Esophagus squamous epithelium (tissue), 5 donors: ENCODE results near the gene XYLT2. TPM values are rescaled to one million over a fixed set of nuclear protein-coding genes. Genes with fewer than 3 reads are reported as not detected.

Experiments used
- DNase-seq: peaks from one replicate; lab custom pipeline; 2025; lab: John Stamatoyannopoulos, UW
- H3K27ac ChIP-seq, 4 donors: fragments of 200-600 bp; sonication (generic); one replicate each; pipeline ENCODE4 v1.5.1; 2016 to 2019; ENCODE audit warnings: mild to moderate bottlenecking in 1 of 4
- H3K27me3 ChIP-seq, 4 donors: fragments of 200-600 bp; sonication (generic); 1 replicate in 3 of 4; 2 replicates in 1 of 4; pipeline versions ENCODE4 v1.5.1 to v1.6.0; 2017 to 2021; ENCODE audit warnings: antibody characterized with exemption in 1 of 4
- H3K36me3 ChIP-seq, 3 donors: fragments of 200-600 bp; sonication (generic); one replicate each; pipeline ENCODE4 v1.5.1; 2016 to 2019
- H3K4me1 ChIP-seq, 3 donors: fragments of 200-600 bp; sonication (generic); one replicate each; pipeline ENCODE4 v1.5.1; 2017 to 2019
- H3K4me3 ChIP-seq, 4 donors: fragments of 200-600 bp; sonication (generic); 1 replicate in 3 of 4; 2 replicates in 1 of 4; pipeline ENCODE4 v1.5.1; 2016 to 2019; ENCODE audit warnings: mild to moderate bottlenecking in 2 of 4, moderate library complexity in 1 of 4
- H3K9me3 ChIP-seq, 3 donors: fragments of 200-600 bp; sonication (generic); one replicate each; pipeline ENCODE4 v1.5.1; 2016 to 2019
- POLR2A ChIP-seq, 4 donors: fragments of 450-650 bp; IDR thresholded peaks; one replicate each; pipeline ENCODE4 v1.6.1; 2017; ENCODE audit warnings: antibody characterized with exemption in 4 of 4, mild to moderate bottlenecking in 4 of 4, moderate library complexity in 3 of 4
- WGBS, 2 donors: methylation state at CpG; one replicate each; pipeline ENCODE4 v1.1.5; 2018; 5-methylcytosine and 5-hydroxymethylcytosine counted together
- intact Hi-C: fragments of 100-400 bp; cut with DNase I; formaldehyde crosslinking; loops from one replicate; pipeline ENCODE4 v1.15.0; 2022
- total RNA-seq, 4 donors: library from RNA; depleted of rRNA; stranded (reverse); fragments of >200 nt; gene quantifications; one replicate each; pipeline ENCODE4 v1.1.0, GENCODE V29; 2016
- TF ChIP-seq, protein P1 (sequence below), 6 experiments: fragments of 450-650 bp in 4 of 6; fragments of 200-600 bp in 2 of 6; sonication (generic) in 2 of 6; IDR thresholded peaks; one replicate each; pipeline ENCODE4 v1.5.1; 2016 to 2019; ENCODE audit warnings: antibody characterized with exemption in 6 of 6, mild to moderate bottlenecking in 4 of 6, moderate library complexity in 4 of 6
- donor health status: DM: yes; HTN: yes; CAD: no.

Gene XYLT2
- total RNA-seq, 4 donors from 2014 or later, result 10.0 to 17.5 (median 13.5) TPM

DNA sequence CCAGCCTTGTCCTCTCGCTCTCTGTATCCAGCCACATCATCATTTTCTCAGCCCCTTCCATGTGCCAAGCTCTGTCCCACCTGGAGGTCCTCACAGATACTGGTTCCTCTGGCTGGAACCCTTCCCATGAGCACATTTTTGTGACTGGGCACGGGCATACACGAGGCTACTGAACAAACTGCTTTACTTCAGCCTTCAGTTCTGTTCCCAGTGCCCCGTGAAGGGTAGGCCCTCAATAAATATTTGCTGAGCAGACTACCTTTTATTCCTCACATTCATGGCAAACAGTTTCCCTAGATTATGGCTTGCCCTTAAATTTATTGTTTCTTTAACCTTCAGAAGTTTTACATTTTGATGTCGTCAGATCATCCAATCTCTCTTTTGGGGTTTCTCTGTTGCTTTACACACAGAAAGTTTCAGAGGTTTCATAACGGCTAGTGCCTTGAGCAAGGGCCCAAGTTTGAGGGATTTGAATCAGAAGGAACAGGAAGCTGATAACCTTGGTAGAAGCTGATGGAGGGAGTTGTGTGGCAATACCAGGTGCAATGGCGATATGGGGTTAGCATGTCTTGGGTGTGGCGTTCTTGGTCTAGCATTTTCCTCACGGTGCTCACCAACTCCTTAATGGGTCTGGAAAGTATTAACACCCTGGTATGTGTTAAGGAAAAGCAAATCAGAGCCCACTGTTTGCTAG is 43.9 kb upstream of the XYLT2 start:
- Histone ChIP-seq H3K4me3 (no peak overlapping the region), H3K36me3 (no peaks in the 10 kb centered on the region), H3K27ac (no peak overlapping the region), H3K27me3 (peaks cover 0 to 3% (median 0%) of the 10 kb centered on the region in 4 donors), H3K9me3 (no peaks in the 10 kb centered on the region), H3K4me1 (peaks cover 0 to 16% (median 7%) of the 10 kb centered on the region in 3 donors)
- no peak for TF ChIP-seq POLR2A (IDR thresholded peaks at IDR 0.05)
- TF ChIP-seq, protein P1, sequence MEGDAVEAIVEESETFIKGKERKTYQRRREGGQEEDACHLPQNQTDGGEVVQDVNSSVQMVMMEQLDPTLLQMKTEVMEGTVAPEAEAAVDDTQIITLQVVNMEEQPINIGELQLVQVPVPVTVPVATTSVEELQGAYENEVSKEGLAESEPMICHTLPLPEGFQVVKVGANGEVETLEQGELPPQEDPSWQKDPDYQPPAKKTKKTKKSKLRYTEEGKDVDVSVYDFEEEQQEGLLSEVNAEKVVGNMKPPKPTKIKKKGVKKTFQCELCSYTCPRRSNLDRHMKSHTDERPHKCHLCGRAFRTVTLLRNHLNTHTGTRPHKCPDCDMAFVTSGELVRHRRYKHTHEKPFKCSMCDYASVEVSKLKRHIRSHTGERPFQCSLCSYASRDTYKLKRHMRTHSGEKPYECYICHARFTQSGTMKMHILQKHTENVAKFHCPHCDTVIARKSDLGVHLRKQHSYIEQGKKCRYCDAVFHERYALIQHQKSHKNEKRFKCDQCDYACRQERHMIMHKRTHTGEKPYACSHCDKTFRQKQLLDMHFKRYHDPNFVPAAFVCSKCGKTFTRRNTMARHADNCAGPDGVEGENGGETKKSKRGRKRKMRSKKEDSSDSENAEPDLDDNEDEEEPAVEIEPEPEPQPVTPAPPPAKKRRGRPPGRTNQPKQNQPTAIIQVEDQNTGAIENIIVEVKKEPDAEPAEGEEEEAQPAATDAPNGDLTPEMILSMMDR (IDR thresholded peaks at IDR 0.05), result no peak
- DNase-seq, result no peak
- whole genome bisulfite sequencing, 2 donors, result 69 to 77% methylated on average over 9 of the region's 9 CpGs
- intact Hi-C loops, result no loop called here

DNA sequence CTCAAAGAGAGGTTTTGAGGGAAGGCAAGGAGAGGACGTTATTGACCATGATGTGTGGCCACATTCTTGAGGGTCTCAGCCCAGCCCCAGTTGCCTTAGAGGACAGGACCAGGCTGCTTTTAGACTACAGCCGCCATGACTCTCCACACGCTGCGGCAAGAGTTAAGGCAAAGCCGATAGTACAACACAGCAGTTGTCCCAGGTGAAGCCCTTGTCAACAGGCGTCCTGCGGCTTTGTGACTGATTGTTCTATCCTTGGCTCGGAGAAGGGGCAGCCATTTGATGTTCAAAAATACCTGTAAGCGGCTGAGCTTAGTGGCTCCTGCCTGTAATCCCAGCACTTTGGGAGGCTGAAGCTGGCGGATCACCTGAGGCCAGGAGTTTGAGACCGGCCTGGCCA is 42.9 kb upstream of the XYLT2 start:
- no peak for DNase-seq
- Histone ChIP-seq H3K4me1 (peaks cover 0 to 16% (median 7%) of the 10 kb centered on the region in 3 donors), H3K27me3 (peaks cover 0 to 3% (median 0%) of the 10 kb centered on the region in 4 donors), H3K27ac (no peak overlapping the region), H3K4me3 (no peak overlapping the region), H3K9me3 (no peaks in the 10 kb centered on the region), H3K36me3 (no peaks in the 10 kb centered on the region)
- no peak for TF ChIP-seq POLR2A (IDR thresholded peaks at IDR 0.05)
- intact Hi-C loops, result no loop called here
- 84 to 95% methylated on average over 7 to 11 of the region's 11 CpGs for WGBS, 2 donors

DNA sequence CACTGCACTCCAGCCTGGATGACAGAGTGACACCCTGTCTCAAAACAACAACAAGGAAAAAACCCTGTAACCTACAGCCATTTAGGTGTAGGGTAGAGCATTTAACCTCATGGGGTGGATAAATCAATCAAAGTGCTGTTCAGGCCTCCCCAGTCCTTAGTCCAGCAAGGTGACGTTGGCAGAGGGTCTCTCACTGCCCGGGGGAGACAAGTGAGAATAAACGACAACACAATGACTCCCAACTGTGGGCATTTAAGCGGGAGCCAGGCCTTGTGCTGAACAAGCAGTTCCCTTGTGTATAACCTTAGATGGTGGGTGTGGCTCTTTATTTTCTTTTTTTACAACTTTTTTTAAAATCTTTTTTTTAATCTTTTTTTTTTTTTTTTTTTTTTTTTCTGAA is 42.3 kb upstream of the XYLT2 start:
- H3K27me3 ChIP-seq, result peaks cover 0 to 3% (median 0%) of the 10 kb centered on the region in 4 donors
- H3K36me3 ChIP-seq, result no peaks in the 10 kb centered on the region
- no peak overlapping the region for H3K4me3 ChIP-seq
- H3K9me3 ChIP-seq, result no peaks in the 10 kb centered on the region
- no peak overlapping the region for H3K27ac ChIP-seq
- no peak for TF ChIP-seq POLR2A (IDR thresholded peaks at IDR 0.05)
- TF ChIP-seq, protein P1 (IDR thresholded peaks at IDR 0.05), result no peak
- intact Hi-C loops, result no loop called here
- 60 to 78% methylated on average over 4 of the region's 4 CpGs for WGBS, 2 donors
- no peak for DNase-seq
- peaks cover 0 to 16% (median 7%) of the 10 kb centered on the region in 3 donors for H3K4me1 ChIP-seq

DNA sequence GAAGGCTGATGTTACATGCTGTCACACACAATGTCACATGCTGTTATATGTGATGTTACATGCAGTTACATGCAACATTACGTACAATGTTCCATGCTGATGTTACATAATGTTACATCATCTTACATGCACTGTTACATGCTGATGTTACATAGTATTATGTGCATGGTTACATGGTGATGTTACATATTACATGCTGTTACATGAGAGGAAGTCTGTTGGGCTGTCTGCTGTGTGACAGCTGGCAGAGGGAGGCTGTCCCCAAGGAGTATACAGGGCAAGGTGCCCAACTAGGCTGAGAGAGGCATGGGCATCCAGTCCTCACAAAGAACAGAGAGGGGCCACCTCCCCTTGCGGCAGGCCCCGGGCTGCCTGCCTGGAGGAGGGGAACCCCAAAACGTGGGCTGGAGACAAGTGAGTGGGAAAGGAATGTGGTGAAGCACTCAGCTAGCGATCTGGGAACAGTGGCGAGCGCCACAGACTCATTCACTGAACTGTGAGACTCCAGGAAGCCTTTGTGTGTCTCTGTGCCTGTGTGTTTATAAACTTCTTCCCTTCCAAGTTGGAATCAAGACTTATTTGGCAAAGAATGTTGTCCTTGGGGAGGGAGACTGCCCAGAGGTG is 41.0 kb upstream of the XYLT2 start:
- peak overlapping the region in 1 of 4 donors; percentile 14 for H3K4me3 ChIP-seq
- H3K36me3 ChIP-seq, result no peaks in the 10 kb centered on the region
- intact Hi-C loops, result no loop called here
- WGBS, 2 donors, result 20 to 39% methylated on average over 6 to 7 of the region's 7 CpGs
- H3K9me3 ChIP-seq, result no peaks in the 10 kb centered on the region
- H3K27ac ChIP-seq, result peak overlapping the region in 3 of 4 donors; percentile 52 to 62 (median 53)
- H3K27me3 ChIP-seq, result peaks cover 0 to 3% (median 0%) of the 10 kb centered on the region in 4 donors
- no peak for DNase-seq
- no peak for TF ChIP-seq POLR2A (IDR thresholded peaks at IDR 0.05)
- peaks cover 0 to 16% (median 7%) of the 10 kb centered on the region in 3 donors for H3K4me1 ChIP-seq

DNA sequence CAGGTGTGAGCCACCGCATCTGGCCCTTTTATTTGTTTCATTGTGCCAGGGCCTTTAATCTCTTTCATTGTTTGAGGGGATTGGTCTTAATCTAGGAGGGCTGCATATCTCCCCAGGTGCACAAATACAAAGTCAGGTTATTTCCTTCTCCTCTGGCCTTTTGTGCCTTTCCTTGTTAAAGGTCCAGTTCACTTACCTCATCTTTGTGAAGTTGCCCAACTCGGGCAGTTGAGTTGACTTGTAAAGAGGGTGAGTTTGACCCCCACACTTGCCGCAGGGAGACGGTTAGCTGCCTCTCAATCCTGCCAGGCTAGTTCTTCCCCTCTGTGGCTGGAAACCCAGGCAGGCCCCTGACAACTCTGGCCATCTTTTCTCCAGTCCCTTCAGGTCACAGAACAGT is 38.3 kb upstream of the XYLT2 start:
- Histone ChIP-seq H3K9me3 (no peaks in the 10 kb centered on the region), H3K27ac (no peak overlapping the region), H3K4me3 (no peak overlapping the region), H3K36me3 (no peaks in the 10 kb centered on the region), H3K27me3 (peaks cover 0 to 10% (median 0%) of the 10 kb centered on the region in 4 donors), H3K4me1 (peaks cover 0 to 28% (median 11%) of the 10 kb centered on the region in 3 donors)
- intact Hi-C loops, result no loop called here
- TF ChIP-seq POLR2A (IDR thresholded peaks at IDR 0.05), result no peak
- TF ChIP-seq, protein P1 (IDR thresholded peaks at IDR 0.05), result no peak
- 85 to 86% methylated on average over 4 of the region's 4 CpGs for WGBS, 2 donors
- no peak for DNase-seq

DNA sequence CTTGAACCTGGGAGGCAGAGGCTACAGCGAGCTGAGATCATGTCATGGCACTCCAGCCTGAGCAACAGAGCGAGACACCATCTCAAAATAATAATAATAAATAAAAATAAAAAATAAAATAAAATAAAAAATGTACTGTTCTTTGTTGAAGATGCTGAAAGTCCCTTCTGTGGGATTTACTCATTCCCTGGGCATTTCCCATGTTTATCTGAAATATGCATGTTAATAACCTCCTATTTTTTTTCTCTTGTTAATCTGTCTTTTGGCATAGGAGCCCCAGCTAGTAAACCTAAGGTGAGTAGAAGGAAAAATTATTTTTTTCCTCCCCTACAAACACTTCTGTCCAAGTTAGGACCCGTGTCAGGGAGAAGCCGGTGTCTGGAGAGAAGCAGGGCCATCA is 37.3 kb upstream of the XYLT2 start:
- no peak overlapping the region for H3K4me3 ChIP-seq
- WGBS, 2 donors, result 81 to 83% methylated on average over 4 of the region's 4 CpGs
- no peaks in the 10 kb centered on the region for H3K36me3 ChIP-seq
- H3K27me3 ChIP-seq, result peaks cover 0 to 17% (median 0%) of the 10 kb centered on the region in 4 donors
- peaks cover 0 to 33% (median 11%) of the 10 kb centered on the region in 3 donors for H3K4me1 ChIP-seq
- no peak overlapping the region for H3K27ac ChIP-seq
- TF ChIP-seq POLR2A (IDR thresholded peaks at IDR 0.05), result no peak
- TF ChIP-seq, protein P1 (IDR thresholded peaks at IDR 0.05), result no peak
- DNase-seq, result no peak
- intact Hi-C loops, result no loop called here
- no peaks in the 10 kb centered on the region for H3K9me3 ChIP-seq
